GM12872 (cell line): ENCODE data around the gene NKG7.

Experiments used
- TF ChIP-seq, protein P1 (sequence below): IDR thresholded peaks from 3 replicates; pipeline ENCODE4 v1.5.1; 2011; ENCODE audit warnings: low read depth, mild to moderate bottlenecking, low read length, moderate library complexity; ENCODE audit not compliant: insufficient read depth

The NKG7 gene

DNA sequence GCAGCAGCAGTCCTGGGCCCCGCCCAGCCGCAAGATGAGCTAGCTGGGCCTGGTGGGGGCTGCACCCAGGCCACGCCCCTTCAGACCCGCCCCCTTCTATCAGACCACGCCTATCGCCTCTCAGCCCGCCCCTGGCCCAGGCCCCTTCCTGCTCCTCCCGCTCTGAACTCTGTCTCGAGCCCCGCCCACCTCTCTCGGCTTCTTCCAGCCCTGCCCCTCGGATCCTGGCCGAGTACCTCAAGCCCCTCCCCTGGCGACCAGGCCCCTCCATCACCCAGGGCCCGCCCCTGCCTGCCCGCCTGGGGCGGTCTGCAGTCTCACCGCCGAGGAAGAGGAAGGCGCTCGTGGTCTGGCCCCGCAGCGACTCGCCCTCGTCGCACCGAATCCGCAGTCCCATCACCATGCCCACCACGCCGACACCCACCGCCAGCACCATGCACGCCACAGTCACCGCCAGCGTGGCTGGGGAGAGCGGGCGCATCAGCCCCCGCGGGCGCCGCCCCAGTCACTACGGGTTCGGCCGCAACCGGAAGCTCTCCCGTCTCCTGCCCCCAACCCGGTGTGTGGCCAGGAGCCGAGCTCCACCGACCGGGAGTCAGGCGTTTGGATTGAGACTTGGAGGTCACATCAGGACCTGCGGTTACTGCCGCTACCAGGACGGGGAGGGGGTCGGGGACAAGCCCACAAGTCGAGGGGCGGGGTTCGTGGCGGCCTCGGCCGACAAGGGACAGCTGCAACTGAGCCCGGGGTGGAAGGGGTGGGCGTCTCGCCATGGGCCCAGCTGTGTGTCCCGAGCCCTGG lies 4.7 kb downstream of the NKG7 start:
- TF ChIP-seq, protein P1, sequence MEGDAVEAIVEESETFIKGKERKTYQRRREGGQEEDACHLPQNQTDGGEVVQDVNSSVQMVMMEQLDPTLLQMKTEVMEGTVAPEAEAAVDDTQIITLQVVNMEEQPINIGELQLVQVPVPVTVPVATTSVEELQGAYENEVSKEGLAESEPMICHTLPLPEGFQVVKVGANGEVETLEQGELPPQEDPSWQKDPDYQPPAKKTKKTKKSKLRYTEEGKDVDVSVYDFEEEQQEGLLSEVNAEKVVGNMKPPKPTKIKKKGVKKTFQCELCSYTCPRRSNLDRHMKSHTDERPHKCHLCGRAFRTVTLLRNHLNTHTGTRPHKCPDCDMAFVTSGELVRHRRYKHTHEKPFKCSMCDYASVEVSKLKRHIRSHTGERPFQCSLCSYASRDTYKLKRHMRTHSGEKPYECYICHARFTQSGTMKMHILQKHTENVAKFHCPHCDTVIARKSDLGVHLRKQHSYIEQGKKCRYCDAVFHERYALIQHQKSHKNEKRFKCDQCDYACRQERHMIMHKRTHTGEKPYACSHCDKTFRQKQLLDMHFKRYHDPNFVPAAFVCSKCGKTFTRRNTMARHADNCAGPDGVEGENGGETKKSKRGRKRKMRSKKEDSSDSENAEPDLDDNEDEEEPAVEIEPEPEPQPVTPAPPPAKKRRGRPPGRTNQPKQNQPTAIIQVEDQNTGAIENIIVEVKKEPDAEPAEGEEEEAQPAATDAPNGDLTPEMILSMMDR = no peak

DNA sequence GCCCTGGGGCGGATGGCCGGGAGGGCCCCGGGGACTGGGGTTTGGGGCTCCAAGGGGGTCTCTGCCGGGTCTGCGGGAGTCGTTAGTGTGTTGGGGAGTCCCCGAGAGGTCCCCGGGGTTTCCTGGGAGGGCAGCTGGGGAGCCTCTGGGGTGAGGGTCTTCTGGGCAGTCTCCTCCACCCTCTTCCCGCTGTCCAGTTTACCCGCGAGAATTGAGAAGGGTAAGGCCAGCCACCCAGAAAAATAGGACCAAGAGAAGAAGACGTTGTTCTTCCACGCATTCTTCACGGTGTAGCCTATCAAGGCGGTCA lies 5.2 kb downstream of the NKG7 start:
- TF ChIP-seq, protein P1 = no peak

DNA sequence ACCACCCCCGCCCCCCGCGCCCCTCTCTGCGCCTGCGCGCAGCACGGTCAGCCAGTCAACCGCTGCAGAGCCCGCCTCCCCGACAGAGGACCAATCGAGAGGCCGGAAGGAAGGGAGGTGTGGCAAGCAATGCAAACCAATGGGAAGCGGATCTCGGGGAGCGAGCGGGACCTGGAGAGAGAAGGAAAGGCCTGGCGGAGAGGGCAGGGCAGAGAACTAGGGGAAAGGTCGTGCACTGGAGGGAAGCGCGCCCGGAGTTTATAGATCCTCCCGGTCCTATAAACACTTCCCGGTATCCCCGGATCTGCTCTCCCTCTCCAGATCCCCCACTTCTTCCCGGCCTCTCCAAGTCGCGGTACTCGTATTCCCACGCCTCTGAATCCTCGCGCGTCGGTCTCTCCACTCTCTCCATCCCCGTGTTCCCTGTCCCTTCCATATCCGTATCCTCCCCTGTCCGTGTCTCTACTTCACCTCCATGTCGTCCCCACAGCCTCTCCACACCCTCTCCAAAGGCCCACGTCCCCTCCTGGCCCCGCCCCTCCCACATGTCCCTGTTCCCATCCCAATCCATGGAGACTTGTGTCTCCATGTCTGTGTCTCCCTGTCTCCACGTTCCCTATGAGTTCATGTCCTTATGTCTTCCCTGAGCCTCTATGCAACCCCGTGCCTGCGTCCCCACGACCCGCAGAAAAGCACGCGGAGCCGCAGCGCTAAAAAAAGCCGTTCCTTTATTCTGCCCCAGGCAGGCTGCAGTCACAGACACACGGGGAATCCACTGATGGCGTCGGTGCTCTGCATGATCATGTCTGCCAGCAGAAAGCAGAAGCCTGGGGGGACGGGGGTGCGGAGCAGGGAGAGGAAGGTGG lies 5.8 kb downstream of the NKG7 start:
- TF ChIP-seq, protein P1 = no peak

DNA sequence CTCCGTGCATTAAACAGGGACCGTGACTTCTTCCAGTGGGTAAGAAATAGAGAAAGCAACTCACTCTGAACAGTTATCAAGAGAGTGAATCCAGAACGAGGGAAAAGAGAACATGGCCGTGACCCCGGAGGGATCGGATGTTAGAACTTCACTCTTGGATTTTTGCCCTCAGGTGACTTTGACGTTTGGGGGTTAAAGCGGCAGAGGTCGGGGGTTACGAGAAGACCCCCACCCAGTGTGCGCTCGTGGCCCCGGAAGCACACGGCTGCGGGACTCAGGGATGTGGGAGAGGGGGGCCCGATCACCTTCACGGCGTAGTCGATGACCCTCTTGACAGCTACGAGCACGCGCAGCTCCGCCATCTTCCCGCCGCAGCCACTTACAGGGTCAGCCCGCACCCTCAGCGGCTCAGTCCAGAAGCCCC lies 6.5 kb downstream of the NKG7 start, which contains the start of gene ETFB:
TSS of gene ETFB (minus strand) at position 424 of the 424 bp plus-strand sequence. CDS start at position 362, 62 bp downstream.
- TF ChIP-seq, protein P1 = no peak

DNA sequence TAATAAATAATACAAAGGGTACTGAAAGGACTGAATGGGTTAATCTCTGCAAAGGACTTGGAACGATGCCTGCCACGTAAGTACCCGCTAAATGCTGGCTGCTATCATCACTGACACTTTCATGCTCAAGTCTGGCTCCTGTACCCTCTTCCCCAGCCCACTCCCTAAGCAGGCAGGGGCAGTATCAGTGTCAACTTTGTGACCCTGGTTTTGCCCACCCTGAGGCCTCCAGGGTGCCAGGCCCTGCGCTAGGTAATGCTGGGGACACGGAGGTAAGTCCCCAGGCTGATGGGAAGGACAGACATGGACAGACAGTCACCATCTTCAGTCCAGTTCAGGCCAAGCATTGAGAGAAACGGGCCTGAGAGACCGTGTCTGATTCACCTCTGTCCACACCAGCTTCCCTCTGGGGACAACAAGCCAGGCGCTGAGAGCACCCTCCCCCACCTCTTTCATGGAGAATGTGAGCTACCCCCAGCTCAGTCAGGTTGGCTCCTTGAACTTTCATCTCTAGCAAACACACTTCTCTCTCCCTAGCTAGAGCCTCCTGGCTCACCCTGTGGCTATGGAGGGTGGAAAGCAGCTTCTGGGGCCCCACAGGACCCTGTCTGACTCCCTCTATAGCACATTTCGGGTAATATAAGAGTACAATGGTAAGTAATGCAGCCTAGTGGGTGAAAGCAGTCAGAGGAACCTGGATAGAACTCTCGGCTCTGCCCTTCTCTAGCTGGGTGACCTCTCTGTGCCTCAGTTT lies 7.1 kb downstream of the NKG7 start:
- TF ChIP-seq, protein P1 = no peak

DNA sequence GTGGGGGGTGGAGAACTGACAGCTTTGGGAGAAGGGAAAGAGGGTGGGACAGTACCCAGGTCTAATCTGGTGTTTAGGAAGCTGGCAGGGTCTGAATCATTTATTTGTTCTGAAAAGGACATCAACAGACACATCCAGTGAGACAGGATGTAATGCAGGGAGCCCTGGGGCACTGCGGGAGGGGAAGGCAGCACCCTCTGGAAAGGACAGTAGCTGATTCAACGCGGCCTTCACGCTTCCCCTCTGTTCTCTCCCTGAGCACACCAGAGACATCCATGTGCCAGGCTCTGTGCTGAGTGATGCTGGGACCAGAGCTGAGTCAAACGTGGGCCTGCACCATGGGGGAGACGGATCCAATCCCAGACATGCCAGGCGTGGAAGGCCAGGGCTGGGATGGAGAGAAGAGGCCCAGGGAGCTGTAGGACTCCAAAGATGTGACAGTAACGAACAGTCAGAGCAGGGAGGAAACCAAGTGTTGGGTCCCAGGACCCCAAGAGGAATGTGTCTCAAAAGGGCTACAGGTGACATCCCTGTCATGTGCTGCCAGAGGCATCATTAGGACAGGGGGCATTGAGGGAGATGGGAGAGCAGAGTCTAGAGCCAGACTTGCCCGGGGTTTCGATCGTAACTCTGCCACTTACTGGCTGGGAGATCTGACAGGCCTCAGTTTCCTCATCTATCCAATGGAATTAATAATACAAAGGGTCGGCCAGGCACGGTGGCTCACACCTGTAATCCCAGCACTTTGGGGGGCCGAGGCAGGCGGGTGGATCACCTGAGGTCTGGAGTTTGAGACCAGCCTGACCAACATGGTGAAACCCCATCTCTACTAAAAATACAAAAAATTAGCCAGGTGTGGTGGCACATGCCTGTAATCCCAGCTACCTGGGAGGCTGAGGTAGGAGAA lies 8.0 kb downstream of the NKG7 start:
- TF ChIP-seq, protein P1 = no peak
